ENCODE results near the gene MACROD1.

Gene MACROD1

GRCh38 chr11:64074239-64074638 lies 91.7 kb downstream of the MACROD1 start:
- no peak overlapping the region for H3K4me3 ChIP-seq (ENCODE audit: low read depth, low read length)
- TF ChIP-seq CTCF (IDR thresholded peaks at IDR 0.05; ENCODE audit: low read depth, low read length), result no peak

- no peak for TF ChIP-seq CTCF (IDR thresholded peaks at IDR 0.05; ENCODE audit: low read depth, low read length)
- no peak overlapping the region for H3K4me3 ChIP-seq (ENCODE audit: low read depth, low read length)
Observed at GRCh38 chr11:64073542-64073941, 92.4 kb downstream of the MACROD1 start.

- no peak for TF ChIP-seq CTCF (IDR thresholded peaks at IDR 0.05; ENCODE audit: low read depth, low read length)
- no peak overlapping the region for H3K4me3 ChIP-seq (ENCODE audit: low read depth, low read length)
Observed at GRCh38 chr11:64072871-64073270, 93.0 kb downstream of the MACROD1 start.

- TF ChIP-seq CTCF (IDR thresholded peaks at IDR 0.05; ENCODE audit: low read depth, low read length), result no peak
Observed at GRCh38 chr11:64072403-64072802, 93.5 kb downstream of the MACROD1 start.

GRCh38 chr11:64071849-64072248 lies 94.1 kb downstream of the MACROD1 start:
- no peak overlapping the region for H3K4me3 ChIP-seq (ENCODE audit: low read depth, low read length)
- TF ChIP-seq CTCF (IDR thresholded peaks at IDR 0.05; ENCODE audit: low read depth, low read length), result no peak

More at GRCh38 chr11:64072403-64072802, 93.5 kb downstream of the MACROD1 start:
- no peak overlapping the region for H3K4me3 ChIP-seq (ENCODE audit: low read depth, low read length)

- H3K4me3 ChIP-seq (ENCODE audit: low read depth, low read length), result no peak overlapping the region
- no peak for TF ChIP-seq CTCF (IDR thresholded peaks at IDR 0.05; ENCODE audit: low read depth, low read length)
Observed at GRCh38 chr11:64070314-64070681, 95.6 kb downstream of the MACROD1 start.

- TF ChIP-seq CTCF (IDR thresholded peaks at IDR 0.05; ENCODE audit: low read depth, low read length), result no peak
- H3K4me3 ChIP-seq (ENCODE audit: low read depth, low read length), result no peak overlapping the region
Observed at GRCh38 chr11:64069401-64070313, 96.3 kb downstream of the MACROD1 start.
